ENCODE measurements around the gene ASPHD2. TPM values are rescaled to one million over a fixed set of nuclear protein-coding genes. Genes with fewer than 3 reads are reported as not detected.
"Not testable (repeated sequence)": the region's sequence is repeated elsewhere in the genome, so short reads cannot be mapped to it uniquely, and the experiment has no call there.

Gene ASPHD2
- total RNA-seq, 1 donor from 2014 or later = 2.1 TPM

GRCh38 chr22:26416670-26417276, 12.3 kb upstream of the ASPHD2 start:
- no peak for ATAC-seq

GRCh38 chr22:26417406-26417805, 11.7 kb upstream of the ASPHD2 start:
- ATAC-seq = no peak

GRCh38 chr22:26418620-26419019, 10.4 kb upstream of the ASPHD2 start:
- ATAC-seq = no peak

- no peak for ATAC-seq
These were observed 2.1 kb upstream of the ASPHD2 start for GRCh38 chr22:26426924-26427323.

- peak; percentile 42 for ATAC-seq
These were observed 612 bp downstream of the ASPHD2 start for GRCh38 chr22:26429458-26430286.

- ATAC-seq = no peak
These were observed 1.5 kb downstream of the ASPHD2 start for GRCh38 chr22:26430600-26430999.

- no peak for ATAC-seq
These were observed 2.4 kb downstream of the ASPHD2 start for GRCh38 chr22:26431261-26431995.

- no peak for ATAC-seq
These were observed 3.7 kb downstream of the ASPHD2 start for GRCh38 chr22:26432619-26433311.

- ATAC-seq = no peak
These were observed 4.7 kb downstream of the ASPHD2 start for GRCh38 chr22:26433805-26434204.

- ATAC-seq = no peak
These were observed 6.5 kb downstream of the ASPHD2 start for GRCh38 chr22:26435327-26436093.

GRCh38 chr22:26436903-26437515, 7.9 kb downstream of the ASPHD2 start:
- ATAC-seq = peak; percentile 93

GRCh38 chr22:26437694-26438392, 8.8 kb downstream of the ASPHD2 start:
- ATAC-seq = no peak

- ATAC-seq = not testable (repeated sequence)
These were observed 9.7 kb downstream of the ASPHD2 start for GRCh38 chr22:26438776-26439175.

- no peak for ATAC-seq
These were observed 10.5 kb downstream of the ASPHD2 start for GRCh38 chr22:26439559-26439958.

- ATAC-seq = no peak
These were observed 13.2 kb downstream of the ASPHD2 start for GRCh38 chr22:26442086-26442756.

- ATAC-seq = no peak
These were observed 15.0 kb downstream of the ASPHD2 start for GRCh38 chr22:26443901-26444690.

- no peak for ATAC-seq
These were observed 15.7 kb downstream of the ASPHD2 start for GRCh38 chr22:26444777-26445176.

GRCh38 chr22:26445577-26446275, 16.7 kb downstream of the ASPHD2 start:
- no peak for ATAC-seq

Measured in esophagus mucosa (tissue), 1 donor.